HepG2 (cell line): ENCODE results near the gene FIS1. TPM values are rescaled to one million over a fixed set of nuclear protein-coding genes. Genes with fewer than 3 reads are reported as not detected.

ENCODE experiments used
- ASH2L ChIP-seq: fragments of 300-600, 200-600 bp; sonication (generic); IDR thresholded peaks from 2 replicates; pipeline ENCODE4 v1.7.0; 2017; ENCODE audit warnings: low read depth, mild to moderate bottlenecking, moderate library complexity, mixed read lengths, low read length; ENCODE audit not compliant: insufficient read length
- CCDC6 ChIP-seq: sonication (generic); formaldehyde crosslinking; IDR thresholded peaks from 2 replicates; pipeline ENCODE4 v1.8.1; 2022; ENCODE audit warnings: mild to moderate bottlenecking, missing genetic modification reagents, moderate library complexity
- CERS6 ChIP-seq: sonication (generic); formaldehyde crosslinking; IDR thresholded peaks from 2 replicates; pipeline ENCODE4 v1.5.0; 2020; ENCODE audit warnings: missing genetic modification reagents
- MXD3 ChIP-seq: IDR thresholded peaks from 2 replicates; pipeline ENCODE4 v1.6.1; 2016; ENCODE audit warnings: mild to moderate bottlenecking, missing biosample characterization, missing genetic modification reagents
- PRDM15 ChIP-seq: sonication (generic); formaldehyde crosslinking; IDR thresholded peaks from 2 replicates; pipeline ENCODE4 v1.4.0; 2020; ENCODE audit warnings: missing genetic modification reagents
- RBFOX2 ChIP-seq: fragments of 200-400 bp; formaldehyde crosslinking; IDR thresholded peaks from 2 replicates; pipeline ENCODE4 v1.6.1; 2017; ENCODE audit warnings: low read depth, mild to moderate bottlenecking, low read length
- TAF1 ChIP-seq: sonication (generic); formaldehyde crosslinking; IDR thresholded peaks from 2 replicates; pipeline ENCODE4 v1.4.0; 2020; ENCODE audit warnings: missing genetic modification reagents
- ZBTB4 ChIP-seq: sonication (generic); formaldehyde crosslinking; IDR thresholded peaks from 2 replicates; pipeline ENCODE4 v1.4.0; 2020; ENCODE audit warnings: missing genetic modification reagents, mild to moderate bottlenecking, borderline replicate concordance
- ZNF225 ChIP-seq: sonication (generic); formaldehyde crosslinking; IDR thresholded peaks from 2 replicates; pipeline ENCODE4 v1.4.0; 2020; ENCODE audit warnings: mild to moderate bottlenecking, missing genetic modification reagents
- polyA plus RNA-seq, 8 experiments: library from polyadenylated mRNA; depleted of rRNA in 3 of 8; stranded (reverse) in 7 of 8; unstranded in 1 of 8; fragments of >200 nt; fragmentation: Illumina TruSeq in 4 of 8; extraction: Trizol in 4 of 8; gene quantifications; 2 replicates each; pipeline versions ENCODE4 v1.2.1 to v1.2.3, GENCODE V29; 2011 to 2016; ENCODE audit warnings: low read depth in 4 of 8, missing spikeins in 1 of 8, mixed read lengths in 1 of 8; ENCODE audit not compliant: insufficient read depth in 1 of 8
- total RNA-seq, 5 experiments: library from RNA; depleted of rRNA; stranded (reverse); fragments of >200 nt; fragmentation: Illumina TruSeq; extraction: Trizol; gene quantifications; 2 replicates each; pipeline ENCODE4 v1.2.3, GENCODE V29; 2016; ENCODE audit warnings: low read depth in 1 of 5
- TF ChIP-seq, protein P1 (sequence below): sonication (generic); formaldehyde crosslinking; IDR thresholded peaks from 2 replicates; pipeline ENCODE4 v1.5.1; 2020; ENCODE audit warnings: missing genetic modification reagents, mild to moderate bottlenecking, borderline replicate concordance
- TF ChIP-seq, protein P2 (sequence below): sonication (generic); formaldehyde crosslinking; IDR thresholded peaks from 2 replicates; pipeline ENCODE4 v1.4.0; 2020; ENCODE audit warnings: low read depth, mild to moderate bottlenecking, missing genetic modification reagents
- TF ChIP-seq, protein P3 (sequence below): sonication (generic); formaldehyde crosslinking; IDR thresholded peaks from 2 replicates; pipeline ENCODE4 v1.5.0; 2020; ENCODE audit warnings: mild to moderate bottlenecking, missing genetic modification reagents

FIS1 gene
- total and polyA plus RNA-seq, 2 of the 13 experiments (the other 11 are each of a cell fraction or from before 2014, with no cell fraction given) = 97.5 to 101 TPM

DNA sequence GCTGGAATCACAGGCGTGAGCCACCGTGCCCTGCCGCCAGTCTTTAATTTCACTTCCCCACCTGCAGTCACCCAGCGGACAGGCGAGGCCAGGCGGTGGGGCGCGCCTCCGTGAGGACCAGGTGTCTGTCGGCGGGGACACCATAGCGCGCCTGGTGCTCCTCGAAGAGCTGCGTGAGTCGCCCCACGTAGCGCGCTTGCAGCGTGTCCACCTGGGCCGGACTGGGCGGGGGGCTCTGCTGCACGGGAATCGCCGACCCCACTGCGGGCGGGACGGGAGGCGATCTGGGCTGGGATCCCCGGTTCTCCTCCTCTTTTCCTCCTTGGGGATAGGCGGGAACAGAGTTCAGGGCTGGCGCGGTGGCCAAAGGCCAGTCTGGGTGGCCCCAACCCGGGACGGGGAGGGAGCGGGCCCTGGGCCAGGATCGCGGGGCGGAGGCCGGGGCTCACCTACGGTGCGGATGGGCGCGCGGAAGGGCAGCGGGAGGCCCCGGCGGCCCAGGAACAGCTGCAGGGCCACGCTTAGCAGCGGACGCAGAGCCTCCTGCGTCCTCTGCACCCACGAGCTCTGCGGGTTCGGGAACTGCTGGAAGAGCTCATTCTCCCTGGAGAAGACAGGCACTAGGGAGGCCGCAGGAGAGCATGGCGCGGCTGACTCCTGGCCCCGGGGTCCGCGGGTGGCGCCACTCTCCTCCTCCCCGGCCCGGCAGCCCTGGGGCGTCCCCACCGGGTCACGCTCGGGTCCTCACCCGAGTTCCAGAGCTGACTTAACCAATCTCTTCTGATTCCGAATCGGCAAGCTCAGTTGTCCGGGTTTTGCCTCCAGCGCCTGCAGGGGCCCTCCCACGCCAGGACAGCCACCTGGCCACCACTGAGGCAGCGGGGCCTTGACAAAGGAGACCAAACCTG lies 42.9 kb downstream of the FIS1 start (continued):
- TF ChIP-seq, protein P1, sequence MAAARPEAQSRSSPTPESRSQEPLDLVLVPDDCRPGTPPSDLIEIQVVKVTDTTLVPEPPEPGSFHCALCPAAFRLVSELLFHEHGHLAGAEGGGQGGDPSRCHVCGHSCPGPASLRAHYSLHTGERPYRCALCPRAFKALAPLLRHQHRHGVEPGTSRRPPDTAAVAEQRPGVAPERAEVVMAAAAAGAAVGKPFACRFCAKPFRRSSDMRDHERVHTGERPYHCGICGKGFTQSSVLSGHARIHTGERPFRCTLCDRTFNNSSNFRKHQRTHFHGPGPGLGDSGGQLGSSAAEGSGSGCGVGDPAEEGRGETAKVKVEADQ = 0 out of 2 replicates have a peak, but pooled peaks have one; percentile 74
- TF ChIP-seq CCDC6 (peak; percentile 60; the same call in 1 of the 2 replicates), TAF1 (CRISPR knock-in tag) (peak; percentile 77), MXD3 (CRISPR knock-in tag) (0 out of 2 replicates have a peak, but pooled peaks have one; percentile 6), ZBTB4 (CRISPR knock-in tag) (peak; percentile 58; the same call in 1 of the 2 replicates), ASH2L (peak; percentile 39), RBFOX2 (peak; percentile 95), ZNF225 (peak; percentile 47; the same call in 1 of the 2 replicates), CERS6 (CRISPR knock-in tag) (no peak), PRDM15 (CRISPR knock-in tag) (peak; percentile 93)
- TF ChIP-seq, protein P2, sequence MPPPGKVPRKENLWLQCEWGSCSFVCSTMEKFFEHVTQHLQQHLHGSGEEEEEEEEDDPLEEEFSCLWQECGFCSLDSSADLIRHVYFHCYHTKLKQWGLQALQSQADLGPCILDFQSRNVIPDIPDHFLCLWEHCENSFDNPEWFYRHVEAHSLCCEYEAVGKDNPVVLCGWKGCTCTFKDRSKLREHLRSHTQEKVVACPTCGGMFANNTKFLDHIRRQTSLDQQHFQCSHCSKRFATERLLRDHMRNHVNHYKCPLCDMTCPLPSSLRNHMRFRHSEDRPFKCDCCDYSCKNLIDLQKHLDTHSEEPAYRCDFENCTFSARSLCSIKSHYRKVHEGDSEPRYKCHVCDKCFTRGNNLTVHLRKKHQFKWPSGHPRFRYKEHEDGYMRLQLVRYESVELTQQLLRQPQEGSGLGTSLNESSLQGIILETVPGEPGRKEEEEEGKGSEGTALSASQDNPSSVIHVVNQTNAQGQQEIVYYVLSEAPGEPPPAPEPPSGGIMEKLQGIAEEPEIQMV (CRISPR knock-in tag) = 0 out of 2 replicates have a peak, but pooled peaks have one; percentile 48
- TF ChIP-seq, protein P3, sequence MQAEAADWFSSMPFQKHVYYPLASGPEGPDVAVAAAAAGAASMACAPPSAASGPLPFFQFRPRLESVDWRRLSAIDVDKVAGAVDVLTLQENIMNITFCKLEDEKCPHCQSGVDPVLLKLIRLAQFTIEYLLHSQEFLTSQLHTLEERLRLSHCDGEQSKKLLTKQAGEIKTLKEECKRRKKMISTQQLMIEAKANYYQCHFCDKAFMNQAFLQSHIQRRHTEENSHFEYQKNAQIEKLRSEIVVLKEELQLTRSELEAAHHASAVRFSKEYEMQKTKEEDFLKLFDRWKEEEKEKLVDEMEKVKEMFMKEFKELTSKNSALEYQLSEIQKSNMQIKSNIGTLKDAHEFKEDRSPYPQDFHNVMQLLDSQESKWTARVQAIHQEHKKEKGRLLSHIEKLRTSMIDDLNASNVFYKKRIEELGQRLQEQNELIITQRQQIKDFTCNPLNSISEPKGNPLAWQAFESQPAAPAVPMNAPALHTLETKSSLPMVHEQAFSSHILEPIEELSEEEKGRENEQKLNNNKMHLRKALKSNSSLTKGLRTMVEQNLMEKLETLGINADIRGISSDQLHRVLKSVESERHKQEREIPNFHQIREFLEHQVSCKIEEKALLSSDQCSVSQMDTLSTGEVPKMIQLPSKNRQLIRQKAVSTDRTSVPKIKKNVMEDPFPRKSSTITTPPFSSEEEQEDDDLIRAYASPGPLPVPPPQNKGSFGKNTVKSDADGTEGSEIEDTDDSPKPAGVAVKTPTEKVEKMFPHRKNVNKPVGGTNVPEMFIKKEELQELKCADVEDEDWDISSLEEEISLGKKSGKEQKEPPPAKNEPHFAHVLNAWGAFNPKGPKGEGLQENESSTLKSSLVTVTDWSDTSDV (CRISPR knock-in tag) = peak; percentile 19
